Fibroblast of the aortic adventitia (primary cell): ENCODE measurements around the gene ZFAND3. TPM values are rescaled to one million over a fixed set of nuclear protein-coding genes. Genes with fewer than 3 reads are reported as not detected.

Experiments
- DNase-seq: peaks from one replicate; pipeline ENCODE4 v3.0.0-alpha.2; 2010; ENCODE audit warnings: low read depth
- H3K4me3 ChIP-seq: 2 replicates; pipeline ENCODE4 v1.5.1; 2011; ENCODE audit warnings: low read depth, mild to moderate bottlenecking, control low read depth, low read length, moderate library complexity
- CTCF ChIP-seq: IDR thresholded peaks from 2 replicates; pipeline ENCODE4 v1.5.1; 2011; ENCODE audit warnings: mild to moderate bottlenecking, low read length, control low read depth, inconsistent platforms; ENCODE audit not compliant: insufficient read depth
- total RNA-seq: library from RNA; depleted of rRNA; stranded (reverse); fragments of >200 nt; gene quantifications from 2 replicates; pipeline ENCODE4 v1.2.3, GENCODE V29; 2012; ENCODE audit warnings: low replicate concordance

ZFAND3 gene
- total RNA-seq, 1 donor: 31.3 TPM

DNA sequence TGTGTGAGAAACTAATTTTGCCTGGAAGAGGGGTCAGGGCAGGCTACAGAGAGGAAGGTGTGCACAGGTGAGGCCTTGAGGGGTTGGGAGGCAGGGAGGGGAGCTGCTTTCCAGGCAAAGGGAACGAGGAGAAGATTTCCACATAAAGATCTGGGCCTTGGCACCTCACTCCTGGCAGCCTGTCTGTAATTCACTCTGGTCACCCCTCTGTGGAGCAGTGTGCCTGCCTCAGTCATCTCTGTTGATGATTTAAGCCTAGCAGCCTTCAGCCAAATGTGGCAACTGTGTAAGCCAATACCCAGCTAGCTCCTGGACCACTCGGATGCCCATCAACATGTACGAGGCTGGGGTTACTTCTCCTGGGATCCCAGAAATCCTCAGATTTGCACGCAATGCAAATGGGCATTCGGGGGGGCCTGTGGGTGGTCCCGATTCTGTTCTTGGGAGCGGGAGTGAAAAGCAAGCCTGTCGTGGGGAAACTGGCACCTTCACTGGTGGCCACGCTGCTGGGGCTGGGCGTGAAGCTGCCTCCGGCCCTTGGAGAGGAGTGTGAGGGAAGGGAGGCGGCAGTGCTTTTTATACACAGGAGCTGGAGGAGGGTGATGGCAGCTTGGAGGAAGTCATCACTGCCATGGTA lies 360.4 kb downstream of the ZFAND3 start:
- DNase-seq: no peak
- no peak overlapping the region for H3K4me3 ChIP-seq
- no peak for TF ChIP-seq CTCF

DNA sequence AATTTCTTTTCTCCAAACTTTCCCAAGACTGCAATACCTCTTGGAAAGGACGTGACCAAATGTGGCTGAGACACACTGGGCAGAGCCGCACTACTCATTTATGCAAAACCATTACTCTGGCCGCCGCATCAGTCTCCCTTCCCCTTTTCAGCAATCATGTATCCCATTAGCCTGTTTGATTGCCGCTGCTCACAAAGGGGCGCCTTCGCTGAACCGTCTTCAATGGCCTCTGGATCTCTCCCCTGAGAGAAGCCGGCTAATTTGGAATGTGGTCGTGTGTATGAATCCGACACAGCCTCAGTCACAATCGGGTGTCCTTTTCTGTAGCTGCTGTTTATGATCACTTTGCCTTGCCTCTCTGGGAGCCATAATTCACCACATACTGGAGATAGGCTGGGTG lies 361.1 kb downstream of the ZFAND3 start:
- no peak overlapping the region for H3K4me3 ChIP-seq
- no peak for DNase-seq
- TF ChIP-seq CTCF: no peak

- no peak for TF ChIP-seq CTCF
- no peak overlapping the region for H3K4me3 ChIP-seq
- DNase-seq: no peak
Measured at GRCh38 chr6:38182426-38182825, 362.9 kb downstream of the ZFAND3 start.

- H3K4me3 ChIP-seq: no peak overlapping the region
- no peak for DNase-seq
- TF ChIP-seq CTCF: no peak
Measured at GRCh38 chr6:38183856-38184584, 364.5 kb downstream of the ZFAND3 start.

GRCh38 chr6:38184585-38185080 lies 365.1 kb downstream of the ZFAND3 start:
- H3K4me3 ChIP-seq: no peak overlapping the region
- TF ChIP-seq CTCF: no peak
- no peak for DNase-seq

GRCh38 chr6:38185244-38185643 lies 365.7 kb downstream of the ZFAND3 start:
- no peak for DNase-seq
- TF ChIP-seq CTCF: no peak
- H3K4me3 ChIP-seq: no peak overlapping the region
